Caco-2 (cell line): ENCODE measurements around the gene ARRDC5. TPM values are rescaled to one million over a fixed set of nuclear protein-coding genes. Genes with fewer than 3 reads are reported as not detected.
"Not testable (repeated sequence)": the region's sequence is repeated elsewhere in the genome, so short reads cannot be mapped to it uniquely, and the experiment has no call there.

Experiments
- BruUV-seq: library from RNA; stranded (reverse); fragments of 400-500 nt; replicated peaks from 2 replicates; lab custom pipeline; 2021; lab: Mats Ljungman, UMichigan
- CTCF ChIA-PET: fragments of 300-600 bp; sonication (Branson Sonifier 250); formaldehyde crosslinking; loops from one replicate; lab custom pipeline; 2022; ENCODE audit warnings: antibody characterized with exemption; lab: Charles Lee
- POLR2A ChIA-PET: fragments of 300-600 bp; sonication (Branson Sonifier 250); formaldehyde crosslinking; loops from one replicate; lab custom pipeline; 2022; ENCODE audit warnings: antibody characterized with exemption; lab: Charles Lee
- DNase-seq, 2 experiments: peaks; one replicate each; pipeline versions ENCODE4 v3.0.0 to v3.0.0-alpha.2; 2020 to 2022
- H3K27me3 ChIP-seq: replicated peaks from 2 replicates; pipeline ENCODE4 v1.6.0; 2011; ENCODE audit warnings: low read length; ENCODE audit not compliant: control insufficient read depth, insufficient read depth
- H3K36me3 ChIP-seq: 2 replicates; pipeline ENCODE4 v1.5.1; 2011; ENCODE audit warnings: low read length; ENCODE audit not compliant: control insufficient read depth, insufficient read depth
- H3K4me1 ChIP-seq: fragments of 250-450 bp; sonication (Bioruptor Pico); 2 replicates; pipeline ENCODE4 v1.5.1; 2020; ENCODE audit warnings: mild to moderate bottlenecking
- H3K4me3 ChIP-seq: 2 replicates; pipeline ENCODE4 v1.5.1; 2011; ENCODE audit warnings: low read depth, mild to moderate bottlenecking, control low read depth, low read length
- H3K9me3 ChIP-seq: fragments of 250-450 bp; sonication (Bioruptor Pico); 2 replicates; pipeline ENCODE4 v1.5.1; 2020; ENCODE audit warnings: mild to moderate bottlenecking, moderate library complexity
- H3K27ac Mint-ChIP-seq: one replicate; pipeline ENCODE4 v1.8.0; 2022; ENCODE audit warnings: mixed read lengths; ENCODE audit not compliant: unreplicated experiment
- H3K27me3 Mint-ChIP-seq: one replicate; pipeline ENCODE4 v1.8.0; 2022; ENCODE audit warnings: mixed read lengths; ENCODE audit not compliant: insufficient read depth, unreplicated experiment
- H3K36me3 Mint-ChIP-seq: one replicate; pipeline ENCODE4 v1.8.0; 2022; ENCODE audit warnings: mild to moderate bottlenecking, mixed read lengths; ENCODE audit not compliant: insufficient read depth, unreplicated experiment
- H3K4me1 Mint-ChIP-seq: one replicate; pipeline ENCODE4 v1.8.0; 2022; ENCODE audit warnings: low read depth, mixed read lengths; ENCODE audit not compliant: unreplicated experiment
- H3K4me3 Mint-ChIP-seq: one replicate; pipeline ENCODE4 v1.8.0; 2022; ENCODE audit warnings: mild to moderate bottlenecking, moderate library complexity, mixed read lengths; ENCODE audit not compliant: unreplicated experiment
- H3K9me3 Mint-ChIP-seq: one replicate; pipeline ENCODE4 v1.8.0; 2022; ENCODE audit warnings: mixed read lengths; ENCODE audit not compliant: unreplicated experiment
- CTCF ChIP-seq, 2 experiments: fragments of 200-600 bp in 1 of 2; IDR thresholded peaks; 1 replicate in 1 of 2; 2 replicates in 1 of 2; pipeline versions ENCODE4 v1.5.1 to v1.8.0; 2011 to 2022; ENCODE audit warnings: antibody characterized with exemption in 1 of 2, control low read depth in 1 of 2, inconsistent platforms in 1 of 2, low read depth in 1 of 2, low read length in 1 of 2, mild to moderate bottlenecking in 1 of 2, moderate library complexity in 1 of 2; ENCODE audit not compliant: insufficient read depth in 1 of 2, severe bottlenecking in 1 of 2, unreplicated experiment in 1 of 2
- intact Hi-C: fragments of 100-400 bp; cut with micrococcal nuclease; formaldehyde crosslinking; loops from one replicate; pipeline ENCODE4 v1.10.0; 2022; ENCODE audit not compliant: unreplicated experiment
- total RNA-seq: library from RNA; stranded (reverse); gene quantifications from 2 replicates; pipeline ENCODE4 v1.2.3, GENCODE V29; 2022

The ARRDC5 gene
- total RNA-seq, 1 experiment from 2014 or later, result not detected

- no peak overlapping the region for H3K27ac Mint-ChIP-seq
- intact Hi-C loops, result no loop called here
- Histone ChIP-seq H3K27me3 (no peaks in the 10 kb centered on the region), H3K4me1 (no peaks in the 10 kb centered on the region), H3K4me3 (no peak overlapping the region), H3K36me3 (peaks cover 6% of the 10 kb centered on the region; the same call in 1 of the 2 replicates), H3K9me3 (no peaks in the 10 kb centered on the region)
- peaks cover 38% of the 10 kb centered on the region for H3K36me3 Mint-ChIP-seq
- H3K4me3 Mint-ChIP-seq, result no peak overlapping the region
- ChIA-PET POLR2A (no interaction called here), CTCF (no interaction called here)
- TF ChIP-seq CTCF (IDR thresholded peaks at IDR 0.05; ENCODE audit: insufficient read depth in 1 of 2, low read depth in 1 of 2, low read length in 1 of 2, severe bottlenecking in 1 of 2, unreplicated experiment in 1 of 2), result no peak
- H3K27me3 Mint-ChIP-seq, result no peaks in the 10 kb centered on the region
- BruUV-seq, result no TSS peak
- H3K4me1 Mint-ChIP-seq, result no peaks in the 10 kb centered on the region
- DNase-seq, result no peak
- no peaks in the 10 kb centered on the region for H3K9me3 Mint-ChIP-seq
Measured at GRCh38 chr19:4847190-4847973, 55.3 kb downstream of the ARRDC5 start.

GRCh38 chr19:4845975-4846374, 56.7 kb downstream of the ARRDC5 start:
- DNase-seq, BruUV-seq, H3K4me3 ChIP-seq, H3K27me3 Mint-ChIP-seq, H3K9me3 ChIP-seq, H3K36me3 ChIP-seq, H3K27ac Mint-ChIP-seq, POLR2A ChIA-PET, H3K27me3 ChIP-seq, H3K4me3 Mint-ChIP-seq, H3K9me3 Mint-ChIP-seq, H3K4me1 ChIP-seq, intact Hi-C loops, H3K4me1 Mint-ChIP-seq, CTCF ChIA-PET: not testable (repeated sequence)
- peaks cover 40% of the 10 kb centered on the region for H3K36me3 Mint-ChIP-seq

GRCh38 chr19:4844348-4845179, 58.1 kb downstream of the ARRDC5 start:
- DNase-seq, result no peak
- H3K4me3 Mint-ChIP-seq, result no peak overlapping the region
- H3K9me3 ChIP-seq, result no peaks in the 10 kb centered on the region
- no peak overlapping the region for H3K4me3 ChIP-seq
- peaks cover 51% of the 10 kb centered on the region for H3K36me3 Mint-ChIP-seq
- TF ChIP-seq CTCF (IDR thresholded peaks at IDR 0.05; ENCODE audit: insufficient read depth in 1 of 2, low read depth in 1 of 2, low read length in 1 of 2, severe bottlenecking in 1 of 2, unreplicated experiment in 1 of 2), result no peak
- H3K9me3 Mint-ChIP-seq, result no peaks in the 10 kb centered on the region
- CTCF ChIA-PET, result no interaction called here
- H3K27me3 ChIP-seq, result no peaks in the 10 kb centered on the region
- POLR2A ChIA-PET, result no interaction called here
- peaks cover 6% of the 10 kb centered on the region; the same call in 1 of the 2 replicates for H3K36me3 ChIP-seq
- H3K27me3 Mint-ChIP-seq, result no peaks in the 10 kb centered on the region
- no TSS peak for BruUV-seq
- intact Hi-C loops, result no loop called here
- no peaks in the 10 kb centered on the region for H3K4me1 Mint-ChIP-seq
- no peaks in the 10 kb centered on the region for H3K4me1 ChIP-seq
- no peak overlapping the region for H3K27ac Mint-ChIP-seq
